ENCODE measurements around the gene CNNM3.
"Not testable (repeated sequence)": the region's sequence is repeated elsewhere in the genome, so short reads cannot be mapped to it uniquely, and the experiment has no call there.

CNNM3 gene

DNA sequence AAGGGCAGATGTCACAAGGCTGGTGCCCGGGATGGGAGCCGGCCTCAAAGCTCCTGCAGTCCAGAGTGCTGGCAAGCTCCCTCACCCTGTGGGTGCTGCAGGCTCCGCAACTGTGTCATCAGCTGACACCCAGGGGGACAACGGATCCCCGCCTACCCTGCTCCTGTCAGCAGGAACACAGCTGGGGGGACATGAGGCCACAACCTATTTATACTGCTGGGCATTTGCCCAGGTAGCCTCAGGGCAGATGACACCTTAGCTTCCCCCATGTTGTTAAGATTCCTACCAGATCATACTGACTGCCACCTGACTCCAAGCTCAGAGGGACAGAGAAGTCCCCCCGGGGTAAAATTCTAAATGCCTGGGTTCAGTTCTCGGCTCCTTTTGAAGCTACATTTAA lies 26.5 kb downstream of the CNNM3 start:
- DNase-seq, result no peak

GRCh38 chr2:96843538-96844268 lies 27.6 kb downstream of the CNNM3 start, which contains the start of gene ANKRD23:
TSS of gene ANKRD23 (minus strand) at chr2:96844021. CDS start at chr2:96843992, 29 bp downstream.
- DNase-seq, result no peak

GRCh38 chr2:96844405-96844808 lies 28.3 kb downstream of the CNNM3 start:
- no peak for DNase-seq

GRCh38 chr2:96846825-96847224 lies 30.8 kb downstream of the CNNM3 start:
- DNase-seq, result no peak

DNA sequence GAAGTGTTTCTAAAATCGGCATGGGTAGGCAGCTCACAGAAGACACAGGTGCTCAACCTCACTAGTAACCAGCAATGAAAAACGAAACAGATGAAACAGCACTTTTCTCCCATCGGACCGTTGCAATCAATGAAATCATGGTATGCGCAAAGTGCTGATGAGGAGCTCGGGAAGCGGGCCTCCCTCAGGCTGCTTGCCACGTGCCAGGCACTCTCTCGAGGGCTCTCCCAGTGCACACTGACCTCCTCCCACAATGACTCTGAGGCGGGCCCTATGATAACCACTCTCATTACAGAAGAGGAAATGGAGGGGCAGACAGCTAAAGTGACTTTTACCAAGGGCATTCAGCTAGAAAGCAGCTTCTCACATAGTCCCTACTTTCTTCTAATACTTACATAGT lies 31.5 kb downstream of the CNNM3 start:
- DNase-seq, result no peak

DNA sequence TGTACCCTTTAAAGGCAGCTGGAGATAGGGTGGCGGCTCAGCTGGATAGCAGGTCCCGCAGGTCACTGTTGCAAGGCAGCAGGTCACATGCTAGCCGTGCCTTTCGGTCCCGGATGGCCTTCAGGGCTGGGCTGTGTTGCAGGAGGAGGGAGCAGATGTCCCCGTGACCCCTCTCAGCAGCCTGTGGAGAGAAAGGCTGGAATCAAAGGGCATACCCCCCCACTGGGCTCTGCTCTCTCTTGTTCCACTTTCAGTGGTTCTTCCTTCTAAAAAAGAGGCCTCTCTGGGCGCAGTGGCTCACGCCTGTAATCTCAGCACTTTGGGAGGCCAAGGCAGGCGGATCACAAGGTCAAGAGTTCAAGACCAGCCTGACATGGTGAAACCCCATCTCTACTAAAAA lies 32.2 kb downstream of the CNNM3 start:
- no peak for DNase-seq

- no peak for DNase-seq
These were observed 36.6 kb downstream of the CNNM3 start for GRCh38 chr2:96852667-96853066.

DNA sequence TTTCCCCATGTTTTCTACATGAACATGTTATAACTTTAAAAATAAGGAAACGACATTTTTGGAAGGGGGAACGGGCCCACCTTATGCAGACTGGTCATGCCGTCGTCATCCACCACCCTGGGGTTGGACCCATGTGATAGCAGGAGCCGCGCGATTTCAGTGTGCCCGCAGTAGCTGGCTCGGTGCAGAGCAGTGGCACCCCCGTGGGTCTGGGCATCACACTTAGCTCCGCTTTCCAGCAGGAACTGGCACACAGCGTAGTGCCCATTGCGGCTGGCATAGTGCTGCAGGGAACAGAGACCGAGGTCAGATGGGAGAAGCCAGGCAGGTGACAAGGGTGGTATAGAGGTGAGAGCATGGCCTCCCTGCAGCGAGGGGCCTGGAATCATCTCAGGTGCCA lies 37.3 kb downstream of the CNNM3 start:
- DNase-seq, result no peak

DNA sequence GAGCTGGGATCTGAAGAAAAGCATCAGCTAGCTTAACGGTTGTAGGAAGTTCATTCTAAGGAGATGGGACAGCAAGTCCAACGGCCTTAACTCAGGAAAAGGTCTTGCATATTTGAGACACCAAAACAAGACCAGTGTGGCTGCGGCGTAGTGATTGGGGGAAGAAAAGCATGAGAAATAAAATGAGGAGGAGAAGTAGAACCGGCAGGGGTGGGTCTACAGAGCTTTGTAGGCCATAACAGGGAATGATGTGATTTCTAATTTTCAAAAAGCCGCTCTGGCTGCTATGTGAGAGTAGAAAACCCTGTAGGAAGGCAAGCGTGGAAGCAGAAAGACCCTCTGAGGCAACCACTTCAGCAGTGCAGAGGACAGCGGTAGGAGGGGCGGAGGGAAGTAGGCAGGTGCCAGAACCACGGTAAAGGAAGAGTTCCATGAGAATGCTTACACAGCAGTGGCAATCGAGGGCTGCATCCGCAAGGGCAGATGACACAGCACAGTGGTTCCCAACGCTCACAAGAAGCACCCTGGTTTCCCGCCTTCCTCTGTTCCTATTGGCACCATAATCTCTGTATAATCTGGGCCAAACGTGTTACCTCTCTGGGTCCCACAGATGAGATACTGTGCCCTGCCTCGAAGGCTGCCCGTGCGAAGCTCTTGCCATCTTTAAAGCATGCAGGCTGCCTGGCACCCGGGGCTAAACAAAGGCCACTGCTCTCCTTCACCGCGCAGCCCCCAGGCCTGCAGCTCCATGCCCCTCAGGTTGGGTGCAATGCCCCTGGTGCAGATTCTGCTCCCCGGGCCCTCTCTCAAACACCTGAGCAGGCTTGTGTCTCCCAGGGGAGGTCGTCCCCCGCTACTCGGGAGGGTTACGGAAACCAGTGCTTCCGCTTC lies 41.0 kb downstream of the CNNM3 start:
- DNase-seq, result peak; percentile 56

DNA sequence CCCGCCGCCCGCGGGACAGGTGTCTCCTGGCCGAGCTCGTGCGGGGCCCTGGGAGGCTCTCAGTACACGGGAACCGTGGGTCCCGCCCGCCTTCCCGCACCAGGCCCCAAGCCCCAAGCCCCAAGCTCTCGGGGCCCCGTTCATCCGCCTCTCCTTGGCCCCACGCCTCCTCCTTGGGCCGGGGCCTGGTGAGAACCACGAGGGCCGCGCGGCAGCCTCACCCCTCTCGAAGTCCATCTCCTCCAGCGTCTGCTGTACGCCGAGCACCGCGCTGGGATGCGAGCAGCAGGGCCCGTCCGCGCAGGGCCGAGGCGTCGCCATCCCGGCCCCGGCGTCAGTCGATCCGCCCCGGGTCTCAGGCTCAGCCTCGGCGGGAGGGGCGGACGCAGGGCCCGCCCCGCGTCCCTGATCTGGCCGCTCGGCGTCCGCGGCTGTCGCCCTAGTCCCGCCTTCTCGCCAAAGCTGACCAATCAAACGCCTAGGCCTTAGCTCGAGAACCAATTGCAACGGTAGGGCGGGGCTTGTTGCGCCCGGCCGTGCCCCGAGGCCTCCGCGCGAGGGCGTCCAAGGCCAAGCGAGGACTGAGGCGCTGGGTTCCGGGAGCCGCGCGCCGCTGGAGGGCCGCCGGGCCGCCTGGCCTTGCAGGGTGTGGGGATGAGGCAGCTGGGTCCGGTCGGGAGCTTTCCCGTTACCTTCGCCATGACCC lies 41.8 kb downstream of the CNNM3 start, which contains the start of gene ANKRD39:
Gene ANKRD39 (minus strand): TSS at position 350 of the 706 bp plus-strand sequence. CDS start 29 bp downstream, at position 321.
- DNase-seq, result peak; percentile 99

GRCh38 chr2:96859099-96859649 lies 43.1 kb downstream of the CNNM3 start:
- no peak for DNase-seq

DNA sequence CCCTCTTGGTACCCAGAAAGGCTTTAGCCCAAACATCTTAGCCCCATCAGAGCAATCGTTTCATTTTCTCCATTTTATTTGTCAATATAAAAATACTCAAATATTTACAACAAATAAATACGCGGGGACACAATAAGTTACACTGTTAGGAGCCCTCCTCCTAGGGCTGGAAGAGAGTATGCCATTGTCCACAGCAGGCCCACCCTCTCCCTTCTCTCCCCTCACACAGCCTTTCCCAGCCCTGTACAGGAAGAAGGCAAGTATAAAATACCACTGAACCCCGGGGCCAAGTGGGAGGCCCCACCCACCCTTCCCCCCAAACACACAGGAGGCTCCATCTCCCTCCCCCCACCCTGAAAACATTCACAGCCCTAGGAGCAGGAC lies 43.6 kb downstream of the CNNM3 start:
- no peak for DNase-seq

- no peak for DNase-seq
These were observed 44.3 kb downstream of the CNNM3 start for GRCh38 chr2:96860065-96861029.

DNA sequence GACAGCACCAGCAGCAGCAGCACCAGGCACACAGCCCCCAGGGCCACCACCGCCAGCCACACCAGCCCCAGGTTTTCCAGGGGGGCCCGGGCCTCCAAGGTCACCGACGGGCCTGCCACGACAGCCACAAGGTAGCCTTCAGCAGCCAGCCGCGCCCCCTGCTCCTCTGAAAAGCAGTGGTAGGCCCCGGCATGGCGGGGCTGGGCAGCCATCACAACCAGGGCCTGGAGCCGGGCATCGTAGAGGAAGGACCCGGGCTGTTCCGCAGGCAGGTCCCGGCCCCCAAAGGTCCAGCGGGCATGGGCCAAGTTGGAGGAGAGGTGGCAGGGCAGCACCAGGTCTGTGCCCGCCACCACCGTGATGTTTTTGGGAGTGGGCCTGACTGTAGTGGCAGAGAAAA lies 45.0 kb downstream of the CNNM3 start:
- DNase-seq, result no peak

- DNase-seq, result not testable (repeated sequence)
These were observed 47.0 kb downstream of the CNNM3 start for GRCh38 chr2:96863056-96863455.

DNA sequence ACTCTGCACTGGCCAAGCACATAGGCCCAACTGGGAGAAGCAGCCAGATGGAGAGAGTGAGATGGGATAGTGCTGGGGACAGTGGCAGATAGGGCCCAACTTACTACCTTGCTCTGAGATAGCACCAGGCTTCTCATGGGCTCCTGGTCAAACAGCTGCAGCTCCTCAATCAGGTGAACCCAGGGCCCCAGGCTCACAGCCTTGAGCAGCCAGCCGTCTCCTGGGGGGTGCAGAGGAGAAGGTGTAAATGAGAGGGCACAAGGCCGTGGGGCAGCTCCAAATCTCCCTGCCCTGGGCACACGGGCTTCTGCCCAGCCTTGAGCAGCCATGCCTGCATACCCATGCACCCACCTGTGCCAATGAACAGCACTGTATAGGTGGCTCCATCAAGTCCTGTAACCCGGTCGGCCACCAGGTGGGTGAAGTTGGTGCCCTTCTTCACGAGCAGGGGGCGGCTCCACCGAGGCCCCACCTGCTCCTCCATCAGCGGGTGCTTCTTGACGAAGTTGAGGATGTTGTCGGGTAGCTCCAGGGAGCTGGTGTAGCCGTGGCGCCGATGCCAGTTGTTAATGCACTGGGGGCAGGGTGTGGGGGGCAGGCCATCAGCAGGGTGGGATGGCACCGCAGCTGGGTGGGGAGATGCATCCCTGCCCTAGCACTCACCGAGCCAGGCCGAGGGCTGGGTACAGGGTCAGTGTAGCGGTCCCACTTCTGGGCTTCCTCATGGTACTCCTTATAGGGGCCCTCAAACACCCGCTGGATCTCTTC lies 47.7 kb downstream of the CNNM3 start:
- DNase-seq, result no peak

DNA sequence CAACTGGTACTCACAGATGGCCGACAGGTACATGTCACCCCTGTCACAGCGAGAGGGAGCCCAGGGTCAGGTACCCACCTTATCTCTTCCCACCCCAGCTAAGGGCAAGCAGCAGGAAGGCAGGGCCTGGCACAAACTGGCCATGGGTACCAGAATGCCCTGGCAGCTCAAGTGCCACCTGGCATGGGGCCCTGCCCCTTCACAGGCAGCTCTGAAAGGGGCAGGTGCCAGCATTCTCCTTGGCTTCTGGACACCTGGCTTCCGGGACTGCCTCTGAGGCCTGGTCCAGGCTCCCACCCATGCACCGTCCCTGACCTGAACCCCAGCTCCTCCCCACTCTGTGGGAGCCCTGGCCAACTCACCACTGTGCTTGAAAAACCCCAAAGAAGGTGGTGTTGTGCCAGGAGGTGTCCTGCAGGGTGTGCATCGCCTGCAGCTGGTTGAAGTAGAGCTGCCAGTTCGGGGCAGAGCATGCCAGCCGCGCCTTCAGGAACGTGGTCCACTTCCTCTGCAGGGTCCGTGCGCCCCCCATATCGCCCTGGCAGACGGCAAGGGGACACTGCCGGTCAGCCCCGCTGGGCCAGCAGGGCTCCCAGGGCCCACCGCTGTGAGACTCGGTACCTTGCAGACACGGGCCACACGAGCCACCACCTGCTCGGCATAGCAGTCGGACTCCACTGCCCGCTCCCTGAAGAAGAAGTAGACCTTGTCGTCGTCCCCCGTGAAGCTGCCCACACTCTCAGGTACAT lies 48.4 kb downstream of the CNNM3 start:
- DNase-seq, result no peak

GRCh38 chr2:96865654-96866053 lies 49.6 kb downstream of the CNNM3 start:
- no peak for DNase-seq

- DNase-seq, result no peak
These were observed 50.1 kb downstream of the CNNM3 start for GRCh38 chr2:96866149-96866548.

DNA sequence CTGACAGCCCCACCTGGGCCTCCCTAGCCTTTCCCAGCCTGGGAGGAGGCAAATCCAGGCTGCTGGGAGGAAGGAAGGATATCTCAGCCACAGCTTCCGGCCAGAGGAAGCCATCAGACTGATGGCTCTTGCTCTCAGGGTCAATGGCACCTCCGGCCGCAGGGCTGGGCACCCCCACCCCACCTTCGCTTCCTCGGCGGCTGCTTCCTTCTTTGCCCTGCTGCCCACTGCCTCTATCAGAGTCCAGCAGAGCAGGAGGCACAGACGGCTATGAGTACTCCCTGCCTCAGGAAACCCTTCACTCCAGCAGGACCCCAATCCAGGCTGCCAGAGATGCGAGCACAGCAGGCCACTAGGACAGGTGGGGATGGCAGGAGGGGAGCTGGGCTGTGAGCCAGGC lies 50.5 kb downstream of the CNNM3 start:
- DNase-seq, result no peak
